Measurements from ENCODE around the gene CSNK1D.

DNA sequence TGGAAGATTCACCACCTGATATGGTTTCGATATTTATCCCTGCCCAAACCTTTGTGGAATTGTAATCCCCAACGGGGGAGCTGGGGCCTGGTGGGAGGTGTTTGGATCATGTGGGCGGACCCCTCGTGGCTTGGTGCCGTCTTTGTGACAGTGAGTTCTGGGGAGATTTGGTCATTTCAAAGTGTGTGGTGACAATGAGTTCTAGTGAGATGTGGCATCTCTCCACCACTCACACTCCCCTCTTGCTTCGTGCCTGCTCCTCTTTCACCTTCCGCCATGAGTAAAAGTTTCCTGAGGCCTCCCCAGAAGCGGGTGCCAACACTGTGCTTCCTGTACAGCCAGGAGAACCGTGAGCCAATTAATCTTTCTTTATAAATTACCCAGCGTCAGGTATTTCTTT lies 70.5 kb downstream of the CSNK1D start:
- TF ChIP-seq, protein P1, sequence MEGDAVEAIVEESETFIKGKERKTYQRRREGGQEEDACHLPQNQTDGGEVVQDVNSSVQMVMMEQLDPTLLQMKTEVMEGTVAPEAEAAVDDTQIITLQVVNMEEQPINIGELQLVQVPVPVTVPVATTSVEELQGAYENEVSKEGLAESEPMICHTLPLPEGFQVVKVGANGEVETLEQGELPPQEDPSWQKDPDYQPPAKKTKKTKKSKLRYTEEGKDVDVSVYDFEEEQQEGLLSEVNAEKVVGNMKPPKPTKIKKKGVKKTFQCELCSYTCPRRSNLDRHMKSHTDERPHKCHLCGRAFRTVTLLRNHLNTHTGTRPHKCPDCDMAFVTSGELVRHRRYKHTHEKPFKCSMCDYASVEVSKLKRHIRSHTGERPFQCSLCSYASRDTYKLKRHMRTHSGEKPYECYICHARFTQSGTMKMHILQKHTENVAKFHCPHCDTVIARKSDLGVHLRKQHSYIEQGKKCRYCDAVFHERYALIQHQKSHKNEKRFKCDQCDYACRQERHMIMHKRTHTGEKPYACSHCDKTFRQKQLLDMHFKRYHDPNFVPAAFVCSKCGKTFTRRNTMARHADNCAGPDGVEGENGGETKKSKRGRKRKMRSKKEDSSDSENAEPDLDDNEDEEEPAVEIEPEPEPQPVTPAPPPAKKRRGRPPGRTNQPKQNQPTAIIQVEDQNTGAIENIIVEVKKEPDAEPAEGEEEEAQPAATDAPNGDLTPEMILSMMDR (IDR thresholded peaks at IDR 0.05) = no peak
- no peak for TF ChIP-seq EZH2phosphoT487 (IDR thresholded peaks at IDR 0.05)
